BLaER1 treated with 17β-estradiol and CSF1 and Interleukin-3, amounts not matched to agents 10 nM and 100 nM (cell line): ENCODE measurements around the gene EXOC3L4.

ENCODE experiments used
- H3K27ac ChIP-seq, 11 experiments: shearing (Covaris generic); formaldehyde crosslinking; 2 replicates each; pipeline ENCODE4 v1.8.1; 2022
- H3K27me3 ChIP-seq, 11 experiments: shearing (Covaris generic); formaldehyde crosslinking; 2 replicates each; pipeline ENCODE4 v1.8.1; 2022
- H3K36me3 ChIP-seq, 11 experiments: shearing (Covaris generic); formaldehyde crosslinking; 2 replicates each; pipeline ENCODE4 v1.8.1; 2022
- H3K4me1 ChIP-seq, 10 experiments: shearing (Covaris generic); formaldehyde crosslinking; 2 replicates each; pipeline ENCODE4 v1.8.1; 2022
- H3K4me2 ChIP-seq, 11 experiments: shearing (Covaris generic); formaldehyde crosslinking; 2 replicates each; pipeline ENCODE4 v1.8.1; 2022
- H3K4me3 ChIP-seq, 10 experiments: shearing (Covaris generic); formaldehyde crosslinking; 2 replicates each; pipeline ENCODE4 v1.8.1; 2022
- H3K9ac ChIP-seq, 11 experiments: shearing (Covaris generic); formaldehyde crosslinking; 2 replicates each; pipeline ENCODE4 v1.8.1; 2022
- H3K9me3 ChIP-seq, 11 experiments: shearing (Covaris generic); formaldehyde crosslinking; replicated peaks in 1 of 11; 2 replicates each; pipeline ENCODE4 v1.8.1; 2022
- H4K20me1 ChIP-seq, 11 experiments: shearing (Covaris generic); formaldehyde crosslinking; 2 replicates each; pipeline ENCODE4 v1.8.1; 2022
- Cebpa-rat ChIP-seq, 11 experiments: shearing (Covaris generic); IDR thresholded peaks; 2 replicates each; pipeline ENCODE4 v1.8.1; 2022

The EXOC3L4 gene

DNA sequence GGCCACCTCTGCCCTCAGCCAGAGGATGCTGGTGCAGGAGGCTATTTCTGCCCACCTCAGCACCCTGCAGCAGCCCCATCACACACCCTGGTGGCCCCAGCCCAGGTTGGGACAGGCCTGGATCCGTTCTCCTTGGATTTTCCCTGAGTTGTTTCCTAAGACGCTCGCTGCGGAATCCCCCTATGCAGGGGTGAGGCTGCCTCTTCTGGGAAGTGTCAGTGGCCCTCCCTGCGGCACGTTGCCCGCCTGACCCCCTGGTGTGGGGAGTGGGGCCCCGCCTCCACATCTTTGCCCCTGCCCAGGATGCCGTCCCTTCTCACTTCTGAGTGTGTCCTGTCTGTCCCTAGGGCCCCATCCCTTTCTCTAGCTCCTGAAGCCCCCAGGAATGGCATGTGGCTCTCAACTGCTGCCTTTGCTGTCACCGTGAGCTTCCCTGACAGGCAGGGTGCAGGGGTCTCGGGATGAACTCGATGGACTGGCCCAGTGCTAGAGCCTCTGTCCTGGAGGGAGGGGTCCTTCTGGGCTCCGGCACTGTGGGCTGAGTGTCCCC lies 594 bp upstream of the EXOC3L4 start:
- H3K4me2 ChIP-seq = peak overlapping the region; percentile 36 to 76 (median 58); a peak in 19 of 22 replicates
- peaks cover 0 to 7% (median 0%) of the 10 kb centered on the region in 11 experiments; a peak in 1 of 22 replicates for H4K20me1 ChIP-seq
- H3K9me3 ChIP-seq = no peaks in the 10 kb centered on the region
- H3K27ac ChIP-seq = peak overlapping the region in 2 of 11 experiments; percentile 33 to 38; a peak in 3 of 22 replicates
- no peaks in the 10 kb centered on the region for H3K36me3 ChIP-seq
- no peak overlapping the region for H3K4me3 ChIP-seq
- peak overlapping the region in 5 of 11 experiments; percentile 6 to 28 (median 20); a peak in 3 of 22 replicates for H3K9ac ChIP-seq
- no peaks in the 10 kb centered on the region for H3K27me3 ChIP-seq
- peaks cover 22 to 48% (median 41%) of the 10 kb centered on the region in 10 experiments for H3K4me1 ChIP-seq
- no peak for TF ChIP-seq Cebpa-rat (IDR thresholded peaks at IDR 0.05)

DNA sequence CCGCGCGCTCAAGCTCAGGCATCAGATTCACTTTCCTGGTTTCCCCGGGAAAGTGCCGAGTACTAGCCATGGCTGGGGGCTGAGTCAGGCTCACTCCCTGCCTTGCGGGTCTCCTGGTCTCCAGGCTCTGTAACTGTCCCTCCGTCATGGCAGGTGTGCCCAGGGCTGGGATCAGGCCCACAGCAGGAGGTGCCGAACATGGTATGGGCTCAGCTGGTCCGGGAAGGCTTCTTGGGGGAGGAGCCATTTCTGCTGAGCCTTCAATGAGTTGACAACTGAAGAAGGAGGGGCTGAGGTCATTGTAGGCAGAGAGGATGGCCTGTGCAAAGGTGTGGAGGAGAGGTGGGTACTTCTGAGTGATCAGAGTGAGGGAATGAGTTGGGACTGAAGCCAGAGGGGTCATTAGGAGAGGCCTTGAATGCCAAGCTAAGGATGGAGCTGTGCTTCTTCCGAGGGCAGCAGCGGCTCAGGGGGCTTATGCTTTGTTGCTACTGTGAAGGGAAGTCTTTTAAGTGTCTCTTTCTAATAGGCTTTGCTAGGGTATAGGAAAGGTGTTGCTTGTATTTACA lies 769 bp downstream of the EXOC3L4 start:
- Histone ChIP-seq H3K9ac (no peak overlapping the region), H4K20me1 (peaks cover 0 to 7% (median 0%) of the 10 kb centered on the region in 11 experiments; a peak in 1 of 22 replicates), H3K27me3 (peaks cover 0 to 2% (median 0%) of the 10 kb centered on the region in 11 experiments; a peak in 5 of 22 replicates), H3K36me3 (no peaks in the 10 kb centered on the region), H3K4me1 (peaks cover 22 to 48% (median 36%) of the 10 kb centered on the region in 10 experiments), H3K9me3 (no peaks in the 10 kb centered on the region), H3K4me2 (0 out of 22 replicates have a peak overlapping the region, but pooled peaks of 1 of the 11 experiments have one; percentile 76), H3K4me3 (no peak overlapping the region), H3K27ac (no peak overlapping the region)
- TF ChIP-seq Cebpa-rat (IDR thresholded peaks at IDR 0.05) = no peak

DNA sequence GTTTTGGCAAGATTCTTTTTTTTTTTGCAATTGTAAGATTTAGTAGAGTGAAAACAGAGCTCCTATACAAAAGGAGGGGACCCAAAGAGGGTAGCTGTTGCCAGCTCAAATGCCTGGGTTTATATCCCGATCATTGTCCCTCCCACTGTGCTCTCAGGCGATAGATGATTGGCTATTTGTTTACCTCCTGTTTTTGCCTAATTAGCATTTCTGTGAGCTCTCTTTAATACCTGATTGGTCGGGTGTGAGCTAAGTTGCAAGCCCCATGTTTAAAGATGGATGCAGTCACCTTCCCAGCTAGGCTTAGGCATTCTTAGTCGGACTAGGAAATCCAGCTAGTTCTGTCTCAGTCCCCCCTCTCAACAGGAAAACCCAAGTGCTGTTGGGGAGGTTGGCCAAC lies 1.9 kb downstream of the EXOC3L4 start:
- H3K27ac ChIP-seq = no peak overlapping the region
- no peak for TF ChIP-seq Cebpa-rat (IDR thresholded peaks at IDR 0.05)
- peaks cover 0 to 10% (median 0%) of the 10 kb centered on the region in 11 experiments; a peak in 2 of 22 replicates for H4K20me1 ChIP-seq
- H3K4me2 ChIP-seq = no peak overlapping the region
- H3K27me3 ChIP-seq = peaks cover 4 to 13% (median 7%) of the 10 kb centered on the region in 11 experiments
- no peaks in the 10 kb centered on the region for H3K36me3 ChIP-seq
- H3K9ac ChIP-seq = no peak overlapping the region
- H3K4me3 ChIP-seq = no peak overlapping the region
- no peaks in the 10 kb centered on the region for H3K9me3 ChIP-seq
- H3K4me1 ChIP-seq = peaks cover 12 to 46% (median 32%) of the 10 kb centered on the region in 10 experiments

DNA sequence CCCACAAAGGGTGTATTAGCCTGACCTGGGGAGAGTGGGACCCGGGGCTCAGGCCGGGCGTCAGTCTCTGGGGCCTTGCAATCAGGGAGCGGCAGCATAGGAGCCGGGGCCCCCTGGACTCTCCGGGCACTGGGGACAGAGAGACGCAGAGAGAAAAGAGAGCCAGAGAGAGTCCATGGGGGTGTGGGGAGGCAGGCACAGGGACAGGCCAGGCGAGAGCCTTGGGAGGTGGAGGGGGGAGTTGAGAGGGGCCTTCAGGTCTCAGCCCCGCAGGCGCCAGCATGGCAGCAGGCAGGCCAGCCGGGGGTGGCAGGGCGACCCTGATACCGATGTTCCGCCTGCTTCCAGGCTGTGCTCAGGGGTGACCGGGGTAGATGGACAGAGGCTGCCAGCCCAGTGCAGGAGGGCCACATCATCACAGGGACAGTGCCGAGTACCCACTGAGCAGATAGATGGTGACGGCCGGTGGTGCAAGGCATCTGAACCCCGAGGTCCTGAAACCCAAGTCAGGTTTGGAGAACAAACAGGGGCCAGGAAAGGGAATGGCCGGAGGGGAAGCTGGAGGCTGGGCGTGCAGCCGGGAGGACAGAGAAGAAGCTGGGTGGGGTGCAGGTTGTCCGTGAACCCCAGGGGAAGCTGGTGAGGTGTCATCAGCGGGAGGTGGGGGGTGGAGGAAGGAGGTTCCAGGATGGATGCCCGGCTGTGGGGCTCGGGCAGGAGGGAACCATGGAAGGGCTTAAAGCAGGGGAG lies 2.9 kb downstream of the EXOC3L4 start:
- no peak for TF ChIP-seq Cebpa-rat (IDR thresholded peaks at IDR 0.05)
- Histone ChIP-seq H3K9ac (no peak overlapping the region), H3K9me3 (no peaks in the 10 kb centered on the region)

DNA sequence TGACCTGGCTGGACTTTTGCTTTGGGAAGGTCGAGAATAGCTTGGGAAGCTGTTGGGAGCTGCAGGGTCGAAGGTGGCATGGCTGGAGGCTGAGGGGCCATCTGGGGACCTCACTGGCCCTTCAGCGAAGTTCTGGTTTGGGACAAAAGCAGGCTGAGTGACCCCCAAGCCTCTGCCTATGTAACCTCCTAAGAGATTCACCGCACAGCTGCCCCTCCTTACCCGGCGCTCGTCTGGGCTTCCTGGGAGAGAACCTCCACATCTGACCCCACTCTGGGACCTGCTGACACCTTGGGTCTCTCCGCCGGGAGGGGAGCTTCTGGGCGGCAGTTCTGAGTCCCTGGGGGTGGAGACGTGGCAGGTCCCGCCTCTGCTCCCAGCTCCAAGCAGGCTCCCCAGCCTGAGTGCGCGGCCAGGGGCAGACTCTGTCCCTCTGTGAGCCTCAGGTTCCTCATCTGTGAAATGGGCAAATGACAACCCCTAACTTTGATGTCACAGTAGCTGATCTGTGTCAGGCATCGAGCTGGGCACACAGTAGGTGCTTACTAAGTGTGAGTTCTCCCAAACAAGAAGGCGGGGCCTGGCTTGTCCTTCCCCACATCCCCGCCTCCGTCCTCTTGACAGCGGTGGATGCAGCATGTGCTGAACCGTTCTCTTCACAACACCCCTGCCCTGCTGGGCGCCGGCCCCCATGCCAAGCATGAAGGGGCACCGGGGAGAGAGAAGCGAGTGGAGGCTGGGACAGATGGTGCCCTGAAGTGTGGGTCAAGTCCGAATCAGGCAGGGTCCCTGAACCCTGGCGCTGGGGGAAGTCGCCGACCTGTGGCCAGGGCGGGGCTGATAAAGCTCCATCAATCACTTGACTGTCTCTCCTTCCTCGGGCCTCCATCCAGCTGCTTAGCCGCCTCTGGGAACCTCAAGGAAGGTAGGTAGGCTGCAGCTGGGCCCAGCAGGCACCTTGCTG lies 3.8 kb downstream of the EXOC3L4 start:
- Histone ChIP-seq H3K4me2 (no peak overlapping the region), H3K36me3 (no peaks in the 10 kb centered on the region), H3K9ac (peak overlapping the region in 1 of 11 experiments; percentile 24; a peak in 1 of 22 replicates), H3K4me3 (no peak overlapping the region), H3K9me3 (no peaks in the 10 kb centered on the region), H4K20me1 (peaks cover 0 to 29% (median 0%) of the 10 kb centered on the region in 11 experiments; a peak in 4 of 22 replicates), H3K27ac (no peak overlapping the region), H3K27me3 (peaks cover 22 to 32% (median 25%) of the 10 kb centered on the region in 11 experiments), H3K4me1 (peaks cover 12 to 46% (median 30%) of the 10 kb centered on the region in 10 experiments)
- no peak for TF ChIP-seq Cebpa-rat (IDR thresholded peaks at IDR 0.05)

More for the DNA sequence above, 2.9 kb downstream of the EXOC3L4 start:
- no peaks in the 10 kb centered on the region for H3K36me3 ChIP-seq
- H3K4me3 ChIP-seq = no peak overlapping the region
- H3K27me3 ChIP-seq = peaks cover 14 to 24% (median 17%) of the 10 kb centered on the region in 11 experiments
- H4K20me1 ChIP-seq = peaks cover 0 to 21% (median 0%) of the 10 kb centered on the region in 11 experiments; a peak in 3 of 22 replicates
- no peak overlapping the region for H3K27ac ChIP-seq
- H3K4me2 ChIP-seq = no peak overlapping the region
- H3K4me1 ChIP-seq = peaks cover 12 to 39% (median 28%) of the 10 kb centered on the region in 10 experiments

DNA sequence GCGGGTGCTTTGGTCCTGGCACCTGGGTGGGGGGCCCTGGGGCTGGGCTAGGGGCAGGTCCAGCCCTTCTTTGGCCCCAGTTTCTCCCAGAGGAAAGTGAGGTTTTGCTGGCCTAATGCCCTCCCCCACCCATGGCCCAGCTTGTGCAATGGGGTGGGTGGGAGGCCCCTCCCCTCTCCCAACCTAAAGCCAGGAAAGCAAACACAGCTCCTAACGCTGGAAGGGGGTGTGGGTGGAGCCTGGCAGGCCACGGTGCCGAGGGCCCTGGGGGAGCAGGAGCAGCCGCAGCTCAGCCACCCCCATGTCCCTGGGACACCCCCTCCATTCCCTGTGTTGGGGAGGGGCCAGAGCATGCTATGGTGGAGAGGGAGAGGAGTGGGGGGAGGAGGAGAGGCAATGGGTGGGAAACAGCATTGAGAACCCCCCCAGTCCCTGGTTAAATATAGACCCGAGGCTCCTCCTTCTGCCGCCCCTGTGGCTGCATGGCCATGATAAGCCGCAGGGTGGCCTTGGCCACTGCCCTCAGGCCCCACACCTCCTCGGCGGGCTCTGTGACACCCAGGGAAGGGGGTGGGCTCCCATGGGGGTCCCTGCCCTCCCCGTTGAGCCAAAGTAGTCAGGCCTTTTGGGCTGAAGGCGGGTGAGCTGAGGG lies 4.7 kb downstream of the EXOC3L4 start:
- Histone ChIP-seq H3K27me3 (peaks cover 32 to 41% (median 35%) of the 10 kb centered on the region in 11 experiments), H3K4me2 (peak overlapping the region in 10 of 11 experiments; percentile 14 to 56 (median 44); a peak in 16 of 22 replicates), H3K36me3 (no peaks in the 10 kb centered on the region), H3K4me1 (peaks cover 14 to 48% (median 31%) of the 10 kb centered on the region in 10 experiments), H3K4me3 (no peak overlapping the region), H3K27ac (no peak overlapping the region), H3K9ac (no peak overlapping the region), H3K9me3 (no peaks in the 10 kb centered on the region), H4K20me1 (peaks cover 0 to 32% (median 0%) of the 10 kb centered on the region in 11 experiments; a peak in 9 of 22 replicates)
- no peak for TF ChIP-seq Cebpa-rat (IDR thresholded peaks at IDR 0.05)

DNA sequence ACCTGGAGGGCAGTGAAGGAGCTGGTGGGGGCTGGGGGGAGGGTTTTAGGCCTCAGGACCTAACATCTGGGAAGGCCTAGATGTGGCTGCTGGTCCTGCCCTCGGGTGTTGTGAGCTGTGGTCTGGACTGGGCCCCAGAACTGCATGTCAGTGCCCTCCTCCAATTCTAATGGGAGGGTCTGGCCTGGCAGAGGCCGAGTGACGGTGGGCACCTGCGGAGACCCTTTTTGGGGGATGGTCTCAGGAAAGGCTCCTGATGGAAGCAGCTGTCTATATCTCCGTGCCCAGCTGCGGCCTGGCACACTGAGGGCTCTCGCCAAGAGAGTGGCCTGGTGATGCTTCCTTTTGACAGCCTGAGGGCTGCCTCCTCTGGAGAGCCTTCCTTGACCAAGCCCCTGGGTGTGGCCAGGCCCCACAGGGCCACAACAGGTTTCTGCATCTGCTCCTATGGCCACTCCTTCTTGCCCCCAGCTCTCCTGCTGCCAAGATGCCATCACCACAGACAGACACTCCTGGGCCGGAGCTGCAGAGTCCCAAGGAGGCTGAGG lies 5.3 kb downstream of the EXOC3L4 start:
- Histone ChIP-seq H3K4me2 (peak overlapping the region in 9 of 11 experiments; percentile 36 to 58 (median 44); a peak in 13 of 22 replicates), H4K20me1 (peaks cover 0 to 38% (median 0%) of the 10 kb centered on the region in 11 experiments; a peak in 10 of 22 replicates), H3K4me1 (peaks cover 14 to 48% (median 32%) of the 10 kb centered on the region in 10 experiments; a peak in 19 of 20 replicates), H3K36me3 (no peaks in the 10 kb centered on the region), H3K9me3 (no peaks in the 10 kb centered on the region), H3K9ac (peak overlapping the region in 1 of 11 experiments; percentile 13; a peak in 1 of 22 replicates), H3K27ac (no peak overlapping the region), H3K4me3 (no peak overlapping the region), H3K27me3 (peaks cover 38 to 47% (median 41%) of the 10 kb centered on the region in 11 experiments)
- no peak for TF ChIP-seq Cebpa-rat (IDR thresholded peaks at IDR 0.05)
